CD4-positive, alpha-beta memory T cell (primary cell): ENCODE measurements around the gene FNIP2. TPM values are rescaled to one million over a fixed set of nuclear protein-coding genes. Genes with fewer than 3 reads are reported as not detected.

Experiments used
- CTCF ChIA-PET: fragments of 350-600 bp; sonication (Branson Sonifier 250); formaldehyde crosslinking; loops from one replicate; lab custom pipeline; 2021; ENCODE audit warnings: inconsistent platforms; ENCODE audit not compliant: partially characterized antibody; lab: Charles Lee
- POLR2A ChIA-PET: fragments of 350-600 bp; sonication (Branson Sonifier 250); formaldehyde crosslinking; loops from one replicate; lab custom pipeline; 2021; ENCODE audit not compliant: partially characterized antibody; lab: Charles Lee
- DNase-seq, 5 donors: peaks; one replicate each; pipeline versions ENCODE4 v3.0.0 to v3.0.0-alpha.2; 2020 to 2022; ENCODE audit warnings: mixed read lengths in 1 of 5
- H3K27ac ChIP-seq: one replicate; pipeline ENCODE4 v1.7.0; 2013; ENCODE audit warnings: low read depth, low read length
- H3K27me3 ChIP-seq: 2 replicates; pipeline ENCODE4 v1.7.0; 2013; ENCODE audit warnings: mild to moderate bottlenecking, low read length, moderate library complexity; ENCODE audit not compliant: insufficient read depth
- H3K36me3 ChIP-seq: 2 replicates; pipeline ENCODE4 v1.7.0; 2013; ENCODE audit warnings: mild to moderate bottlenecking, low read length, moderate library complexity; ENCODE audit not compliant: insufficient read depth
- H3K4me1 ChIP-seq: 2 replicates; pipeline ENCODE4 v1.7.0; 2013; ENCODE audit warnings: mild to moderate bottlenecking, low read length, moderate library complexity; ENCODE audit not compliant: insufficient read depth
- H3K4me3 ChIP-seq, 2 donors: one replicate each; pipeline ENCODE4 v1.7.0; 2013; ENCODE audit warnings: low read length in 2 of 2, mild to moderate bottlenecking in 1 of 2
- H3K9me3 ChIP-seq, 2 donors: one replicate each; pipeline ENCODE4 v1.7.0; 2013; ENCODE audit warnings: low read length in 2 of 2, control low read depth in 1 of 2; ENCODE audit not compliant: control insufficient read depth in 1 of 2
- H3K27ac Mint-ChIP-seq, 7 donors: one replicate each; pipeline ENCODE4 v1.8.0; 2020 to 2021; ENCODE audit warnings: mixed read lengths in 7 of 7, mild to moderate bottlenecking in 6 of 7, inconsistent platforms in 3 of 7, moderate library complexity in 3 of 7
- H3K27me3 Mint-ChIP-seq, 2 donors: one replicate each; pipeline ENCODE4 v1.8.0; 2020 to 2021; ENCODE audit warnings: mixed read lengths in 2 of 2
- H3K36me3 Mint-ChIP-seq, 2 donors: one replicate each; pipeline ENCODE4 v1.8.0; 2020 to 2021; ENCODE audit warnings: mixed read lengths in 2 of 2, inconsistent platforms in 1 of 2, mild to moderate bottlenecking in 1 of 2
- H3K4me1 Mint-ChIP-seq, 4 donors: one replicate each; pipeline ENCODE4 v1.8.0; 2020 to 2021; ENCODE audit warnings: mixed read lengths in 4 of 4, mild to moderate bottlenecking in 1 of 4
- H3K4me3 Mint-ChIP-seq, 8 donors: one replicate each; pipeline ENCODE4 v1.8.0; 2020 to 2021; ENCODE audit warnings: mixed read lengths in 8 of 8, mild to moderate bottlenecking in 7 of 8, moderate library complexity in 6 of 8, inconsistent platforms in 3 of 8
- H3K9me3 Mint-ChIP-seq, 8 donors: one replicate each; pipeline ENCODE4 v1.8.0; 2020 to 2021; ENCODE audit warnings: mixed read lengths in 8 of 8, mild to moderate bottlenecking in 5 of 8, inconsistent platforms in 3 of 8, moderate library complexity in 1 of 8
- intact Hi-C: fragments of 100-400 bp; cut with micrococcal nuclease; formaldehyde crosslinking; loops from one replicate; pipeline ENCODE4 v1.15.1; 2023
- polyA plus RNA-seq, 2 donors: library from polyadenylated mRNA; unstranded; fragments of 300-500 nt; fragmentation: Illumina TruSeq; gene quantifications; one replicate each; pipeline ENCODE4 v1.2.3, GENCODE V29; 2021
- total RNA-seq, 2 experiments: library from RNA; stranded (reverse); gene quantifications; one replicate each; pipeline ENCODE4 v1.2.3, GENCODE V29; 2021

The FNIP2 gene
- total and polyA plus RNA-seq, 4 experiments from 2014 or later = 2.4 to 9.4 (median 6.4) TPM

GRCh38 chr4:158771776-158772175 lies 3.0 kb downstream of the FNIP2 start:
- Mint-ChIP-seq H3K4me3 (peak overlapping the region in 1 of 8 donors; percentile 18), H3K36me3 (peaks cover 0 to 5% of the 10 kb centered on the region in 2 donors), H3K27me3 (no peaks in the 10 kb centered on the region), H3K27ac (peak overlapping the region in 1 of 7 donors; percentile 57), H3K9me3 (peaks cover 0 to 2% (median 0%) of the 10 kb centered on the region in 8 donors), H3K4me1 (peaks cover 24 to 56% (median 41%) of the 10 kb centered on the region in 4 donors)
- H3K27ac ChIP-seq = no peak overlapping the region
- H3K36me3 ChIP-seq = no peaks in the 10 kb centered on the region
- no peaks in the 10 kb centered on the region for H3K9me3 ChIP-seq
- no peak overlapping the region for H3K4me3 ChIP-seq
- H3K4me1 ChIP-seq = peaks cover 23% of the 10 kb centered on the region
- intact Hi-C loops = loop anchor here (2.0 kb wide), 1 partner anchor 79 kb away; no protein-coding TSS in a partner anchor
- no peaks in the 10 kb centered on the region for H3K27me3 ChIP-seq
- ChIA-PET POLR2A (no interaction called here), CTCF (no interaction called here)
- DNase-seq = no peak

DNA sequence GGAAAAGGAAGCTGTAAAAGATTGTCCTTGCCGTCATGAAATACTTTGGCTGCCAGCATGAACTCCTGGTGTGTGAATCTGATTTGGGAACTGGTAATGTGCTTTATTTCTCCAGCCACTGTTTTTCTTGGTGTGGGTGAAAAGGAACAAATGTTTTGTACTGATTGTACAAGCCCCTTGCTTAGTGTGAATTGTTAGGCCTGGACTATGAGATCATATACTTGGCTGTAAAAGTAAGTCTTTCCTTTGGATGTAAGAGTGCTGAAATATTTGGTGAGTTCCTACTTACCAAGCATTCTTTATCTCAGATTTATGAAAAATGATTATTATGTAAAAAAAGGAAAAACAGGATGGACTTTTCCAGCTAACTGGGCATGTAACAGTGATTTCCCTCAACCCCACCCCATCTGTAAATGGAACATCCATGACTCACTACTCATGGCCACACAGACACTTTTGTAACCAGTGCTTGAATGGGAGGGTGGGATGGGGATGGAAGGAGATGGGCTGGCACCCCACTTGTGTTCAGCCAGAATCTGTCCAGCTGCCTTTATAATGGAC lies 6.3 kb downstream of the FNIP2 start:
- no peak for DNase-seq
- Mint-ChIP-seq H3K9me3 (peaks cover 0 to 2% (median 0%) of the 10 kb centered on the region in 8 donors), H3K36me3 (no peaks in the 10 kb centered on the region), H3K27ac (peak overlapping the region in 1 of 7 donors; percentile 8), H3K27me3 (no peaks in the 10 kb centered on the region), H3K4me3 (no peak overlapping the region), H3K4me1 (peaks cover 22 to 48% (median 36%) of the 10 kb centered on the region in 4 donors)
- Histone ChIP-seq H3K27me3 (no peaks in the 10 kb centered on the region), H3K9me3 (no peaks in the 10 kb centered on the region), H3K4me1 (peaks cover 26% of the 10 kb centered on the region), H3K4me3 (no peak overlapping the region), H3K36me3 (no peaks in the 10 kb centered on the region), H3K27ac (no peak overlapping the region)
- ChIA-PET CTCF (interaction anchor here (1.5 kb wide), 1 partner anchor 75 kb away, joined by 3 read pairs; no protein-coding TSS in a partner anchor), POLR2A (no interaction called here)
- intact Hi-C loops = loop anchor here (5.0 kb wide), 1 partner anchor 37 kb away; no protein-coding TSS in a partner anchor

GRCh38 chr4:158776106-158776505 lies 7.3 kb downstream of the FNIP2 start:
- Histone ChIP-seq H3K4me3 (no peak overlapping the region), H3K27me3 (no peaks in the 10 kb centered on the region), H3K36me3 (no peaks in the 10 kb centered on the region), H3K27ac (no peak overlapping the region), H3K4me1 (peaks cover 17% of the 10 kb centered on the region), H3K9me3 (no peaks in the 10 kb centered on the region)
- Mint-ChIP-seq H3K9me3 (peaks cover 0 to 2% (median 0%) of the 10 kb centered on the region in 8 donors), H3K4me1 (peaks cover 18 to 43% (median 31%) of the 10 kb centered on the region in 4 donors), H3K27ac (no peak overlapping the region), H3K4me3 (no peak overlapping the region), H3K36me3 (no peaks in the 10 kb centered on the region), H3K27me3 (no peaks in the 10 kb centered on the region)
- CTCF ChIA-PET = no interaction called here
- POLR2A ChIA-PET = no interaction called here
- intact Hi-C loops = loop anchor here (5.0 kb wide), 1 partner anchor 36 kb away; no protein-coding TSS in a partner anchor
- DNase-seq = no peak

- peak overlapping the region in 1 of 2 donors; percentile 7 for H3K4me3 ChIP-seq
- H3K27ac ChIP-seq = no peak overlapping the region
- H3K36me3 ChIP-seq = no peaks in the 10 kb centered on the region
- Mint-ChIP-seq H3K36me3 (no peaks in the 10 kb centered on the region), H3K9me3 (no peaks in the 10 kb centered on the region), H3K27ac (peak overlapping the region in 6 of 7 donors; percentile 3 to 84 (median 74)), H3K4me1 (peaks cover 16 to 37% (median 25%) of the 10 kb centered on the region in 4 donors), H3K27me3 (no peaks in the 10 kb centered on the region), H3K4me3 (peak overlapping the region in 7 of 8 donors; percentile 54 to 89 (median 79))
- ChIA-PET CTCF (no interaction called here), POLR2A (interaction anchor here (1.6 kb wide), 1 partner anchor 9 kb away, joined by 4 read pairs; the partner anchor contains the start of gene FNIP2)
- no peaks in the 10 kb centered on the region for H3K27me3 ChIP-seq
- no peak for DNase-seq
- intact Hi-C loops = loop anchor here (1.0 to 5.0 kb wide), 2 partner anchors 8 to 35 kb away; partner anchors contain the start of gene FNIP2
- H3K4me1 ChIP-seq = peaks cover 16% of the 10 kb centered on the region
- no peaks in the 10 kb centered on the region for H3K9me3 ChIP-seq
Measured at GRCh38 chr4:158777423-158778155, 8.8 kb downstream of the FNIP2 start.

DNA sequence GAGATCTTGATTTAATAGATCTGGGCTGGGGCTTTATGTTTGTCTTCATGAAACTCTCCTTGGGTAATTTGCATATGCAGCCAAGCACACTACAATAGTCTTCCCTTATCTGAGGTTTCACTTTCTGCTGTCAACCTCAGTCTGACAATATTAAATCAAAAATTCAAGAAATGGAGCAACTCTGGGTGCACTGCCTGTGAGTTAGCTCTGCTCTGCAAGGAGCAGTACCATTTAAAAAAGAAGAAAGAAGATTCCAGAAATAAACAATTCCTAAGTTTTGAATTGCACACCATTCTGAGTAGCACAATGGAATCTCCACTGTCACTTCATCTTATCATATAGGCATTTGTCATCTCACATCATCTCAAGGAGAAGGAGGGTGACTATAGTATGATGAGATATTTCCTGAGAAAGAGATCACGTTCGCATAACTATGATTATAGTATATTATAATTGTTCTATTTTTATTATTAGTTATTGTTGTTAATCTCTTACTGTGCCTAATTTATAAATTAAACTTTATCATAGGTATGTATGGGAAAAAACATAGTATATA lies 9.4 kb downstream of the FNIP2 start:
- intact Hi-C loops = loop anchor here (1.0 to 5.0 kb wide), 2 partner anchors 9 to 34 kb away; partner anchors contain the start of gene FNIP2
- Histone ChIP-seq H3K27me3 (no peaks in the 10 kb centered on the region), H3K4me1 (peaks cover 20% of the 10 kb centered on the region), H3K9me3 (no peaks in the 10 kb centered on the region), H3K4me3 (peak overlapping the region in 1 of 2 donors; percentile 7), H3K36me3 (no peaks in the 10 kb centered on the region), H3K27ac (no peak overlapping the region)
- H3K9me3 Mint-ChIP-seq = no peaks in the 10 kb centered on the region
- DNase-seq = peak in 3 of 5 donors; percentile 9 to 17 (median 10)
- POLR2A ChIA-PET = interaction anchor here (1.2 to 1.6 kb wide), 2 partner anchors 8 to 10 kb away, joined by 3 to 4 read pairs; partner anchors contain the start of gene FNIP2
- H3K27me3 Mint-ChIP-seq = no peaks in the 10 kb centered on the region
- CTCF ChIA-PET = interaction anchor here (0.9 kb wide), 1 partner anchor 19 kb away, joined by 3 read pairs; no protein-coding TSS in a partner anchor
- peaks cover 19 to 39% (median 26%) of the 10 kb centered on the region in 4 donors for H3K4me1 Mint-ChIP-seq
- H3K36me3 Mint-ChIP-seq = no peaks in the 10 kb centered on the region
- peak overlapping the region; percentile 54 to 89 (median 76) for H3K4me3 Mint-ChIP-seq
- peak overlapping the region in 6 of 7 donors; percentile 3 to 84 (median 74) for H3K27ac Mint-ChIP-seq

DNA sequence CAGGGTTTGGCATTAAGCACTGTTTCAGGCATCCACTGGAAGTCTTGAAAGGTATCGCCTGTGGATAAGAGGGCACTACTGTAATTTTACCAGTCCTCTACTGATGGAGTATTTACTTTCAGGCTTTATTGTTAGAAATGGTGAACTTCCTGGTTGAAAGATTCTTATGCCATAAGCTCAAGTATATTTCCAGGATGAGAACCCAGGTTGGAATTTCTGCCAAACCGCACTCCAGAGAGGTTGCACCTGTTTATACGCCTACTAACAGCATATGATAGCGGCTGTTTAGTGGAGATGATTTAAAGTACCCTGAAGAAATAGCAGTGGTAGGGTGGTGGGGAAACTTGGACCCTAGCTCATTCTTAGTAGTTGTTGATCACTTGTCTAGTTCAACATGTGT lies 9.9 kb downstream of the FNIP2 start:
- no peaks in the 10 kb centered on the region for H3K36me3 Mint-ChIP-seq
- CTCF ChIA-PET = interaction anchor here (0.9 kb wide), 1 partner anchor 18 kb away, joined by 3 read pairs; no protein-coding TSS in a partner anchor
- no peaks in the 10 kb centered on the region for H3K9me3 ChIP-seq
- intact Hi-C loops = loop anchor here (1.0 to 5.0 kb wide), 2 partner anchors 9 to 34 kb away; partner anchors contain the start of gene FNIP2
- no peaks in the 10 kb centered on the region for H3K36me3 ChIP-seq
- H3K9me3 Mint-ChIP-seq = no peaks in the 10 kb centered on the region
- peaks cover 19 to 43% (median 29%) of the 10 kb centered on the region in 4 donors for H3K4me1 Mint-ChIP-seq
- no peak overlapping the region for H3K4me3 ChIP-seq
- H3K27ac ChIP-seq = no peak overlapping the region
- POLR2A ChIA-PET = interaction anchor here (1.2 to 1.6 kb wide), 2 partner anchors 9 to 10 kb away, joined by 3 to 4 read pairs; partner anchors contain the start of gene FNIP2
- no peak overlapping the region for H3K4me3 Mint-ChIP-seq
- DNase-seq = no peak
- no peaks in the 10 kb centered on the region for H3K27me3 ChIP-seq
- H3K27ac Mint-ChIP-seq = peak overlapping the region in 1 of 7 donors; percentile 9
- no peaks in the 10 kb centered on the region for H3K27me3 Mint-ChIP-seq
- H3K4me1 ChIP-seq = peaks cover 20% of the 10 kb centered on the region
